ENCODE data around the gene NUP160. TPM values are rescaled to one million over a fixed set of nuclear protein-coding genes. Genes with fewer than 3 reads are reported as not detected.

NUP160 gene
- total and polyA plus RNA-seq, 10 of the 15 experiments (the other 5 are each of a cell fraction or from before 2014, with no cell fraction given): 24.0 to 87.6 (median 54.6) TPM

- TF ChIP-seq EED (IDR thresholded peaks at IDR 0.05; ENCODE audit: low read depth) (no peak), POLR2AphosphoS2 (IDR thresholded peaks at IDR 0.05; ENCODE audit: low read depth, low read length) (no peak), SPI1 (IDR thresholded peaks at IDR 0.05; ENCODE audit: borderline replicate concordance, insufficient read depth, low read depth, low read length) (no peak)
Observed at GRCh38 chr11:47784785-47785381, 63.3 kb downstream of the NUP160 start (continued).

DNA sequence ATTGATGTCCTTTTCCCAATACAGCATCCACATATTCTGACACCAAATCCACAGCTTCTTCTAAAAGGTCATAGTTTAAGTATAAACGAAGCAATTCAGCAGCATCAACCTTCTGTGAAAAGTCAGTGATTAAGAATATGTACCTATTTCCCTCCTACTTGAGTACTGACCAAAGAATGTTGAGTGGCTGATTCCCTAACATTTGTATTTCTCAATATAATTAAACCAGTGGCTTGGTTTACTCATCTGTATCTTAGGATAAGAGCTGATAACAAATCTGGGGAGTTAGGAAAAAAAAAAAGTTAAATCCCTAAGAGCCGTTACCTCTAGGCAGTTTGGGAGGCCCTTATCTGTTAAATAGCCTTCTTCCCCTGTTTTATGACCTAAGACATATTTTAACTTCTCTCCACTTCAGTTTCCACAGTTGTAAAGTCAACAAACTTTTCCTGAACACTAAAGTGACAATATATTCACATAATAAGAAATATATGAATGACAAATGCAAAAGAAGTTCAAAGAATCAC, 65.0 kb downstream of the NUP160 start:
- RAD21 ChIA-PET (ENCODE audit: unreplicated experiment): no interaction called here
- intact Hi-C loops (cut with micrococcal nuclease; ENCODE audit: unreplicated experiment): no loop called here
- ATAC-seq (no peak), DNase-seq (ENCODE audit: low read depth, low spot score) (no peak), FAIRE-seq (no peak)
- no peak overlapping the region for H2AFZ ChIP-seq (ENCODE audit: control insufficient read depth, low read depth, low read length)
- no peaks in the 10 kb centered on the region for H3K4me1 ChIP-seq (ENCODE audit: control insufficient read depth, insufficient read depth, low read length)
- no peak overlapping the region for H3K4me2 ChIP-seq (ENCODE audit: control insufficient read depth, insufficient read depth)
- no peaks in the 10 kb centered on the region for H4K20me1 ChIP-seq (ENCODE audit: control insufficient read depth, insufficient read depth)
- H3K27me3 ChIP-seq (replicated peaks in 1 of 2; ENCODE audit: control insufficient read depth in 2 of 2, insufficient read depth in 2 of 2, low read length in 1 of 2): no peaks in the 10 kb centered on the region
- no peak overlapping the region for H3K27ac ChIP-seq (ENCODE audit: control insufficient read depth, insufficient read depth)
- no peaks in the 10 kb centered on the region for H3K9me3 ChIP-seq (replicated peaks; ENCODE audit: control insufficient read depth, insufficient read depth, low read length)
- H3K36me3 ChIP-seq (ENCODE audit: control insufficient read depth in 2 of 2, insufficient read depth in 2 of 2, low read length in 1 of 2): peaks cover 10 to 21% of the 10 kb centered on the region in 2 experiments
- H3K9ac ChIP-seq (ENCODE audit: control insufficient read depth, insufficient read depth, low read length): no peak overlapping the region
- SMC1A ChIA-PET (ENCODE audit: uncharacterized antibody, unreplicated experiment): interaction anchor here (1.7 kb wide), 1 partner anchor 15 kb away, joined by 4 read pairs; no protein-coding TSS in a partner anchor
- TF ChIP-seq USF2 (IDR thresholded peaks at IDR 0.05; ENCODE audit: borderline replicate concordance, low read depth, low read length) (no peak), YY1 (IDR thresholded peaks at IDR 0.05; ENCODE audit: low read depth, low read length) (no peak), STAT1 (conservative IDR thresholded peaks at IDR 0.05) (no peak), FOXM1 (IDR thresholded peaks at IDR 0.05; ENCODE audit: low read depth, low read length) (no peak)
- TF ChIP-seq, protein P1, sequence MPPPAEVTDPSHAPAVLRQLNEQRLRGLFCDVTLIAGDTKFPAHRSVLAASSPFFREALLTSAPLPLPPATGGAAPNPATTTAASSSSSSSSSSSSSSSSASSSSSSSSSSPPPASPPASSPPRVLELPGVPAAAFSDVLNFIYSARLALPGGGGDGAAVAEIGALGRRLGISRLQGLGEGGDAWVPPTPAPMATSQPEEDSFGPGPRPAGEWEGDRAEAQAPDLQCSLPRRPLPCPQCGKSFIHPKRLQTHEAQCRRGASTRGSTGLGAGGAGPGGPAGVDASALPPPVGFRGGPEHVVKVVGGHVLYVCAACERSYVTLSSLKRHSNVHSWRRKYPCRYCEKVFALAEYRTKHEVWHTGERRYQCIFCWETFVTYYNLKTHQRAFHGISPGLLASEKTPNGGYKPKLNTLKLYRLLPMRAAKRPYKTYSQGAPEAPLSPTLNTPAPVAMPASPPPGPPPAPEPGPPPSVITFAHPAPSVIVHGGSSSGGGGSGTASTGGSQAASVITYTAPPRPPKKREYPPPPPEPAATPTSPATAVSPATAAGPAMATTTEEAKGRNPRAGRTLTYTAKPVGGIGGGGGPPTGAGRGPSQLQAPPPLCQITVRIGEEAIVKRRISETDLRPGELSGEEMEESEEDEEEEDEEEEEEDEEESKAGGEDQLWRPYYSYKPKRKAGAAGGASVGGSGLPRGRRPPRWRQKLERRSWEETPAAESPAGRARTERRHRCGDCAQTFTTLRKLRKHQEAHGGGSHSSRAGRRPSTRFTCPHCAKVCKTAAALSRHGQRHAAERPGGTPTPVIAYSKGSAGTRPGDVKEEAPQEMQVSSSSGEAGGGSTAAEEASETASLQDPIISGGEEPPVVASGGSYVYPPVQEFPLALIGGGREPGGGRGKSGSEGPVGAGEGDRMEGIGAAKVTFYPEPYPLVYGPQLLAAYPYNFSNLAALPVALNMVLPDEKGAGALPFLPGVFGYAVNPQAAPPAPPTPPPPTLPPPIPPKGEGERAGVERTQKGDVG (CRISPR knock-in tag; IDR thresholded peaks at IDR 0.05): no peak
- in situ Hi-C loops (cut with MboI): no loop called here
- no peaks in the 10 kb centered on the region for H3K79me2 ChIP-seq (ENCODE audit: control insufficient read depth, insufficient read depth, low read length)
- POLR2A ChIA-PET: no interaction called here
- BruUV-seq (replicated peaks): no TSS peak
- CTCF ChIA-PET: no interaction called here
- WGBS (ENCODE audit: insufficient coverage, insufficient replicate concordance, low lambda C conversion rate, missing lambda C conversion rate): 97% methylated on average over 2 of the region's 2 CpGs
- no peak overlapping the region for H3K4me3 ChIP-seq

Measured in GM12878 (cell line).